Thyroid gland (tissue), 4 donors: ENCODE measurements around the gene MAP6D1. TPM values are rescaled to one million over a fixed set of nuclear protein-coding genes. Genes with fewer than 3 reads are reported as not detected.

Experiments
- DNase-seq, 2 donors: peaks; one replicate each; pipeline ENCODE4 v3.0.0-alpha.2; 2019
- H3K27ac ChIP-seq, 3 donors: fragments of 200-600 bp; sonication (generic); 1 replicate in 2 of 3; 2 replicates in 1 of 3; pipeline ENCODE4 v1.5.1; 2016 to 2019; ENCODE audit warnings: mild to moderate bottlenecking in 1 of 3, moderate library complexity in 1 of 3
- H3K27me3 ChIP-seq: fragments of 200-600 bp; sonication (generic); one replicate; pipeline ENCODE4 v1.5.1; 2019
- H3K36me3 ChIP-seq, 2 donors: fragments of 200-600 bp; sonication (generic); one replicate each; pipeline ENCODE4 v1.5.1; 2016 to 2019
- H3K4me1 ChIP-seq, 2 donors: fragments of 200-600 bp; sonication (generic); one replicate each; pipeline ENCODE4 v1.5.1; 2017 to 2019
- H3K4me3 ChIP-seq, 3 donors: fragments of 200-600 bp; sonication (generic); replicated peaks in 1 of 3; 1 replicate in 2 of 3; 2 replicates in 1 of 3; pipeline ENCODE4 v1.5.1; 2016; ENCODE audit warnings: mild to moderate bottlenecking in 1 of 3
- H3K9me3 ChIP-seq: fragments of 200-600 bp; sonication (generic); one replicate; pipeline ENCODE4 v1.5.1; 2017
- CTCF ChIP-seq, 6 experiments: fragments of 200-600 bp in 3 of 6; fragments of 450-650 bp in 3 of 6; sonication (generic) in 3 of 6; IDR thresholded peaks; one replicate each; pipeline ENCODE4 v1.5.1; 2016 to 2019; ENCODE audit warnings: antibody characterized with exemption in 6 of 6, mild to moderate bottlenecking in 2 of 6, inconsistent platforms in 1 of 6, moderate library complexity in 1 of 6
- POLR2A ChIP-seq, 2 donors: fragments of 450-650 bp; IDR thresholded peaks; one replicate each; pipeline ENCODE4 v1.6.1; 2017; ENCODE audit warnings: antibody characterized with exemption in 2 of 2, mild to moderate bottlenecking in 2 of 2, moderate library complexity in 1 of 2
- whole genome bisulfite sequencing, 2 donors: methylation state at CpG; one replicate each; pipeline ENCODE4 v1.1.5; 2017; 5-methylcytosine and 5-hydroxymethylcytosine counted together
- intact Hi-C: fragments of 100-400 bp; cut with DNase I; formaldehyde crosslinking; loops from one replicate; pipeline ENCODE4 v1.15.1; 2023
- total RNA-seq, 4 donors: library from RNA; depleted of rRNA; stranded (reverse); fragments of >200 nt; gene quantifications; one replicate each; pipeline ENCODE4 v1.2.3, GENCODE V29; 2016

The MAP6D1 gene
- total RNA-seq, 4 donors from 2014 or later = 3.0 to 4.9 (median 3.0) TPM; not detected in 1

GRCh38 chr3:183824761-183825455 is 469 bp downstream of the MAP6D1 start:
- no peaks in the 10 kb centered on the region for H3K27me3 ChIP-seq
- peaks cover 7% of the 10 kb centered on the region in 2 donors for H3K4me1 ChIP-seq
- 1% methylated on average over 20 of the region's 88 CpGs; no CpG with 5 or more reads in 1 of the 2 donors for WGBS, 2 donors
- H3K9me3 ChIP-seq = no peaks in the 10 kb centered on the region
- no peak overlapping the region for H3K27ac ChIP-seq
- peak; percentile 31 to 38 for DNase-seq
- intact Hi-C loops = no loop called here
- H3K36me3 ChIP-seq = peaks cover 0 to 2% of the 10 kb centered on the region in 2 donors
- TF ChIP-seq CTCF (IDR thresholded peaks at IDR 0.05) = no peak
- no peak for TF ChIP-seq POLR2A (IDR thresholded peaks at IDR 0.05)
- peak overlapping the region; percentile 25 to 58 (median 56) for H3K4me3 ChIP-seq

GRCh38 chr3:183823963-183824362 is 1.4 kb downstream of the MAP6D1 start:
- TF ChIP-seq CTCF (IDR thresholded peaks at IDR 0.05) (no peak), POLR2A (IDR thresholded peaks at IDR 0.05) (no peak)
- WGBS, 2 donors = 78 to 79% methylated on average over 5 of the region's 5 CpGs
- DNase-seq = no peak

GRCh38 chr3:183822631-183823030 is 2.7 kb downstream of the MAP6D1 start:
- H3K4me3 ChIP-seq = no peak overlapping the region
- DNase-seq = no peak
- 84 to 87% methylated on average over 3 to 13 of the region's 13 CpGs for WGBS, 2 donors
- peaks cover 7% of the 10 kb centered on the region in 2 donors for H3K4me1 ChIP-seq
- no peaks in the 10 kb centered on the region for H3K27me3 ChIP-seq
- TF ChIP-seq CTCF (IDR thresholded peaks at IDR 0.05) = no peak
- TF ChIP-seq POLR2A (IDR thresholded peaks at IDR 0.05) = no peak
- intact Hi-C loops = no loop called here
- no peaks in the 10 kb centered on the region for H3K9me3 ChIP-seq
- H3K27ac ChIP-seq = no peak overlapping the region
- no peaks in the 10 kb centered on the region for H3K36me3 ChIP-seq

More at GRCh38 chr3:183823963-183824362, 1.4 kb downstream of the MAP6D1 start:
- intact Hi-C loops = no loop called here
- H3K4me3 ChIP-seq = no peak overlapping the region
- no peak overlapping the region for H3K27ac ChIP-seq
- no peaks in the 10 kb centered on the region for H3K27me3 ChIP-seq
- H3K4me1 ChIP-seq = peaks cover 7% of the 10 kb centered on the region in 2 donors
- H3K9me3 ChIP-seq = no peaks in the 10 kb centered on the region
- no peaks in the 10 kb centered on the region for H3K36me3 ChIP-seq

GRCh38 chr3:183819831-183820230 is 5.5 kb downstream of the MAP6D1 start:
- intact Hi-C loops = no loop called here
- 88 to 96% methylated on average over 3 to 5 of the region's 6 CpGs for WGBS, 2 donors

More at GRCh38 chr3:183819831-183820230, 5.5 kb downstream of the MAP6D1 start:
- TF ChIP-seq CTCF (IDR thresholded peaks at IDR 0.05) (no peak), POLR2A (IDR thresholded peaks at IDR 0.05) (no peak)
- peaks cover 6 to 9% of the 10 kb centered on the region in 2 donors for H3K4me1 ChIP-seq
- no peaks in the 10 kb centered on the region for H3K9me3 ChIP-seq
- no peak overlapping the region for H3K4me3 ChIP-seq
- no peak for DNase-seq
- no peaks in the 10 kb centered on the region for H3K36me3 ChIP-seq
- no peak overlapping the region for H3K27ac ChIP-seq
- H3K27me3 ChIP-seq = no peaks in the 10 kb centered on the region
